ENCODE measurements around the gene PHAF1. TPM values are rescaled to one million over a fixed set of nuclear protein-coding genes. Genes with fewer than 3 reads are reported as not detected.

The PHAF1 gene
- total and polyA plus RNA-seq, 9 of the 15 experiments (the other 6 are each of a cell fraction or from before 2014, with no cell fraction given): 5.1 to 25.4 (median 13.8) TPM

- TF ChIP-seq ZNF282 (CRISPR knock-in tag; IDR thresholded peaks at IDR 0.05) (no peak), FUS (optimal IDR thresholded peaks at IDR 0.05; ENCODE audit: low read depth, low read length) (peak; percentile 61)
Observed at GRCh38 chr16:67183627-67184452, 74.1 kb downstream of the PHAF1 start, which contains the start of gene MATCAP1 (continued).

- no peak for ATAC-seq
- no TSS peak for BruUV-seq (replicated peaks)
- H2AFZ ChIP-seq (ENCODE audit: low read depth, low read length): peak overlapping the region; percentile 91
- H3K36me3 ChIP-seq (ENCODE audit: control insufficient read depth, insufficient read depth, low read length): no peaks in the 10 kb centered on the region
- H3K9ac ChIP-seq (ENCODE audit: insufficient read depth in 1 of 2, low read depth in 2 of 2, low read length in 2 of 2): peak overlapping the region in 1 of 2 experiments; percentile 97; a peak in 2 of 4 replicates
- in situ Hi-C loops (cut with MboI): no loop called here
- no peaks in the 10 kb centered on the region for H3K27me3 ChIP-seq (ENCODE audit: control insufficient read depth in 2 of 2, insufficient read depth in 2 of 2, low read length in 2 of 2)
- TF ChIP-seq FIP1L1 (IDR thresholded peaks at IDR 0.05; ENCODE audit: low read depth, low read length, poor library complexity, severe bottlenecking): peak; percentile 2
- TF ChIP-seq POU5F1 (IDR thresholded peaks at IDR 0.05; ENCODE audit: borderline replicate concordance, low read depth, low read length, partially characterized antibody): no peak
- no peak for TF ChIP-seq SP2 (IDR thresholded peaks at IDR 0.05; ENCODE audit: extremely low read depth, low read depth, low read length, poor library complexity, severe bottlenecking)
- TF ChIP-seq PCBP2 (IDR thresholded peaks at IDR 0.05; ENCODE audit: low read depth, low read length, poor library complexity, severe bottlenecking): no peak
- no peak for TF ChIP-seq U2AF1 (optimal IDR thresholded peaks at IDR 0.05; ENCODE audit: low read depth, low read length)
- H3K4me3 ChIP-seq: peak overlapping the region; percentile 61
- peaks cover 13 to 47% of the 10 kb centered on the region in 2 experiments for H3K4me1 ChIP-seq (replicated peaks in 1 of 2; ENCODE audit: control insufficient read depth in 2 of 2, insufficient read depth in 2 of 2, low read length in 2 of 2)
- FAIRE-seq: no peak
- intact Hi-C loops (cut with micrococcal nuclease): loop anchor here (10.0 kb wide), 2 partner anchors 170 to 230 kb away; no protein-coding TSS in a partner anchor
- POLR2A ChIA-PET: interaction anchor here (0.5 to 1.3 kb wide), 5 partner anchors 8 to 218 kb away, joined by 3 to 4 read pairs (median 3); no protein-coding TSS in a partner anchor
- no peak overlapping the region for H3K27ac ChIP-seq (ENCODE audit: extremely low read depth, low read depth, low read length)
- no peaks in the 10 kb centered on the region for H3K9me3 ChIP-seq (replicated peaks; ENCODE audit: control insufficient read depth, insufficient read depth, low read depth, low read length)
- peaks cover 11% of the 10 kb centered on the region for H4K20me1 ChIP-seq (replicated peaks; ENCODE audit: control insufficient read depth, insufficient read depth, low read length)
- WGBS (ENCODE audit: insufficient coverage, low coverage, missing lambda C conversion rate): 50% methylated on average over 39 of the region's 59 CpGs
- CTCF ChIA-PET (ENCODE audit: low intra/inter-chr PET ratio): interaction anchor here (0.6 to 1.4 kb wide), 4 partner anchors 29 to 207 kb away, joined by 3 to 5 read pairs (median 4); partner anchors contain the start of gene FHOD1
- DNase-seq (ENCODE audit: extremely low read depth in 1 of 4, low spot score in 3 of 4): no peak
- no peaks in the 10 kb centered on the region for H3K9me1 ChIP-seq (ENCODE audit: control insufficient read depth, insufficient read depth, low read length)
- peaks cover 14% of the 10 kb centered on the region for H3K79me2 ChIP-seq (ENCODE audit: control insufficient read depth, insufficient read depth, low read length)
- peak overlapping the region; percentile 99; the same call in 1 of the 2 replicates for H3K4me2 ChIP-seq (ENCODE audit: insufficient read depth, low read length)
Observed at GRCh38 chr16:67184453-67184994, 74.8 kb downstream of the PHAF1 start.

All from K562 (cell line).